PC-9 (cell line): ENCODE data around the gene SLC1A5.

ENCODE experiments used
- EZH2 ChIP-seq: fragments of 200-600 bp; sonication (generic); IDR thresholded peaks from 2 replicates; pipeline ENCODE4 v1.8.0; 2017; ENCODE audit warnings: antibody characterized with exemption, low read depth
- TF ChIP-seq, protein P1 (sequence below): fragments of 200-600 bp; sonication (generic); conservative IDR thresholded peaks from 2 replicates; pipeline ENCODE4 v1.6.1; 2017; ENCODE audit warnings: mixed run types, antibody characterized with exemption, mild to moderate bottlenecking, moderate library complexity

DNA sequence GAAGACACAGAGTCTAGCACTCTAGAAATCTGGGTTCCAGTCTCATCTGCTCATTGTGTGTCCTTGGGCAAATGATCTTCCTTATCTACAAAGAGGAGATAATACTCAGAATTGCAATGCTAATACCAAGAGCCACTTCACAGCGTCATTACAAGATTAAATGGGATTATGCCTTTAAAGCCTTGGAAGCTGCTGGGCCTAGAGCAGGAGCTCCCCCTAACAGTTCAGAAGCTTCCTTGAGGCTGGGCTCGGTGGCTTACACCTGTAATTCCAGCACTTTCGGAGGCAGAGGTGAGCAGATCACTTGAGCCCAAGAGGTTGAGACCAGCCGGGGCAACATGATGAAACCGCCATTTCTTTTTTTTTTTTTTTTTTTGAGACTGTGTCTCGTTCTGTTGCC lies 34.7 kb upstream of the SLC1A5 start:
- TF ChIP-seq, protein P1, sequence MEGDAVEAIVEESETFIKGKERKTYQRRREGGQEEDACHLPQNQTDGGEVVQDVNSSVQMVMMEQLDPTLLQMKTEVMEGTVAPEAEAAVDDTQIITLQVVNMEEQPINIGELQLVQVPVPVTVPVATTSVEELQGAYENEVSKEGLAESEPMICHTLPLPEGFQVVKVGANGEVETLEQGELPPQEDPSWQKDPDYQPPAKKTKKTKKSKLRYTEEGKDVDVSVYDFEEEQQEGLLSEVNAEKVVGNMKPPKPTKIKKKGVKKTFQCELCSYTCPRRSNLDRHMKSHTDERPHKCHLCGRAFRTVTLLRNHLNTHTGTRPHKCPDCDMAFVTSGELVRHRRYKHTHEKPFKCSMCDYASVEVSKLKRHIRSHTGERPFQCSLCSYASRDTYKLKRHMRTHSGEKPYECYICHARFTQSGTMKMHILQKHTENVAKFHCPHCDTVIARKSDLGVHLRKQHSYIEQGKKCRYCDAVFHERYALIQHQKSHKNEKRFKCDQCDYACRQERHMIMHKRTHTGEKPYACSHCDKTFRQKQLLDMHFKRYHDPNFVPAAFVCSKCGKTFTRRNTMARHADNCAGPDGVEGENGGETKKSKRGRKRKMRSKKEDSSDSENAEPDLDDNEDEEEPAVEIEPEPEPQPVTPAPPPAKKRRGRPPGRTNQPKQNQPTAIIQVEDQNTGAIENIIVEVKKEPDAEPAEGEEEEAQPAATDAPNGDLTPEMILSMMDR = no peak
- TF ChIP-seq EZH2 = no peak
